H1 (cell line): ENCODE results near the gene RCSD1. TPM values are rescaled to one million over a fixed set of nuclear protein-coding genes. Genes with fewer than 3 reads are reported as not detected.

Source experiments
- CTCF ChIA-PET: fragments of 300-600 bp; sonication (Branson Sonifier 250); formaldehyde crosslinking; loops from one replicate; lab custom pipeline; 2021; ENCODE audit not compliant: partially characterized antibody; lab: Charles Lee
- POLR2A ChIA-PET: fragments of 300-600 bp; sonication (Branson Sonifier 250); formaldehyde crosslinking; loops from one replicate; lab custom pipeline; 2021; ENCODE audit warnings: inconsistent platforms; ENCODE audit not compliant: partially characterized antibody; lab: Charles Lee
- DNase-seq, 2 experiments: peaks; one replicate each; pipeline versions ENCODE4 v3.0.0 to v3.0.0-alpha.2; 2010 to 2022; ENCODE audit warnings: low spot score in 2 of 2, low read depth in 1 of 2, mixed read lengths in 1 of 2
- FAIRE-seq: peaks from 2 replicates; lab custom pipeline; 2011; peaks lifted over from hg19 to GRCh38; lab: Jason Lieb, UNC
- H2AFZ ChIP-seq: 2 replicates; pipeline ENCODE4 v1.8.1; 2012; ENCODE audit warnings: low read length, inconsistent platforms
- H2AK5ac ChIP-seq: 2 replicates; pipeline ENCODE4 v1.6.1; 2013; ENCODE audit warnings: low read depth, low read length
- H2BK120ac ChIP-seq: replicated peaks from 2 replicates; pipeline ENCODE3; 2013; ENCODE audit warnings: low read depth, low read length, inconsistent platforms
- H2BK12ac ChIP-seq: 2 replicates; pipeline ENCODE4 v1.6.1; 2013; ENCODE audit warnings: low read depth, low read length
- H2BK15ac ChIP-seq: 2 replicates; pipeline ENCODE4 v1.6.1; 2013; ENCODE audit warnings: low read length
- H2BK20ac ChIP-seq: 2 replicates; pipeline ENCODE4 v1.6.1; 2013; ENCODE audit warnings: low read length
- H2BK5ac ChIP-seq: 2 replicates; pipeline ENCODE4 v1.6.1; 2013; ENCODE audit warnings: low read depth, low read length
- H3K14ac ChIP-seq: 2 replicates; pipeline ENCODE4 v1.6.1; 2013; ENCODE audit warnings: inconsistent platforms; ENCODE audit not compliant: insufficient read length
- H3K18ac ChIP-seq: 2 replicates; pipeline ENCODE4 v1.6.1; 2013; ENCODE audit warnings: low read length; ENCODE audit errors: extremely low read depth
- H3K23ac ChIP-seq: 2 replicates; pipeline ENCODE4 v1.6.1; 2013; ENCODE audit warnings: inconsistent platforms; ENCODE audit not compliant: insufficient read length
- H3K23me2 ChIP-seq: 2 replicates; pipeline ENCODE4 v1.6.1; 2013; ENCODE audit warnings: low read depth, low read length
- H3K27ac ChIP-seq: 2 replicates; pipeline ENCODE4 v1.6.1; 2011; ENCODE audit warnings: low read depth, low read length, inconsistent platforms
- H3K27me3 ChIP-seq, 4 experiments: replicated peaks in 1 of 4; 1 replicate in 1 of 4; 2 replicates in 3 of 4; pipeline versions ENCODE4 v1.6.1 to v1.8.1; 2011 to 2013; ENCODE audit warnings: low read length in 3 of 4, mild to moderate bottlenecking in 3 of 4, inconsistent platforms in 2 of 4, mixed read lengths in 2 of 4, moderate library complexity in 1 of 4; ENCODE audit not compliant: control insufficient read depth in 3 of 4, insufficient read depth in 3 of 4; ENCODE audit errors: extremely low read depth in 1 of 4
- H3K36me3 ChIP-seq, 4 experiments: 2 replicates each; pipeline versions ENCODE4 v1.6.1 to v1.8.1; 2011 to 2013; ENCODE audit warnings: mild to moderate bottlenecking in 4 of 4, low read length in 3 of 4, moderate library complexity in 2 of 4, control low read depth in 1 of 4, inconsistent platforms in 1 of 4; ENCODE audit not compliant: insufficient read depth in 4 of 4, control insufficient read depth in 2 of 4
- H3K4ac ChIP-seq: replicated peaks from 2 replicates; pipeline ENCODE3; 2013; ENCODE audit warnings: low read length, low read depth, mixed read lengths, inconsistent platforms; ENCODE audit not compliant: insufficient read length
- H3K4me1 ChIP-seq, 4 experiments: replicated peaks in 1 of 4; 1 replicate in 1 of 4; 2 replicates in 3 of 4; pipeline versions ENCODE4 v1.6.1 to v1.8.1; 2011 to 2013; ENCODE audit warnings: low read length in 3 of 4, inconsistent platforms in 2 of 4, mixed read lengths in 1 of 4; ENCODE audit not compliant: insufficient read depth in 4 of 4, control insufficient read depth in 3 of 4
- H3K4me2 ChIP-seq, 2 experiments: 2 replicates each; pipeline versions ENCODE4 v1.6.1 to v1.8.1; 2011 to 2013; ENCODE audit warnings: low read depth in 2 of 2, low read length in 2 of 2, control low read depth in 1 of 2, inconsistent platforms in 1 of 2, mild to moderate bottlenecking in 1 of 2; ENCODE audit not compliant: insufficient read depth in 1 of 2
- H3K4me3 ChIP-seq, 4 experiments: fragments of 200-600, 300-600 bp in 1 of 4; sonication (generic), shearing (Covaris generic), sonication (Bioruptor Twin) in 1 of 4; 2 replicates each; pipeline versions ENCODE4 v1.5.1 to v1.8.1; 2011 to 2016; ENCODE audit warnings: low read length in 4 of 4, low read depth in 3 of 4, control low read depth in 2 of 4, inconsistent platforms in 2 of 4, mild to moderate bottlenecking in 2 of 4, mixed read lengths in 1 of 4, moderate library complexity in 1 of 4; ENCODE audit not compliant: insufficient read depth in 2 of 4; ENCODE audit errors: extremely low read depth in 1 of 4
- H3K56ac ChIP-seq: replicated peaks from 2 replicates; pipeline ENCODE3; 2013; ENCODE audit warnings: low read depth, mild to moderate bottlenecking, mixed read lengths, low read length, inconsistent platforms; ENCODE audit not compliant: insufficient read length
- H3K79me1 ChIP-seq: 2 replicates; pipeline ENCODE4 v1.6.1; 2013; ENCODE audit warnings: low read depth, low read length, control low read depth
- H3K79me2 ChIP-seq, 2 experiments: 2 replicates each; pipeline versions ENCODE4 v1.6.1 to v1.8.1; 2012 to 2013; ENCODE audit warnings: low read length in 2 of 2, mild to moderate bottlenecking in 2 of 2, inconsistent platforms in 1 of 2; ENCODE audit not compliant: insufficient read depth in 2 of 2, control insufficient read depth in 1 of 2
- H3K9ac ChIP-seq, 4 experiments: replicated peaks in 1 of 4; 1 replicate in 1 of 4; 2 replicates in 3 of 4; pipeline versions ENCODE4 v1.6.1 to v1.8.1; 2011 to 2013; ENCODE audit warnings: low read depth in 3 of 4, low read length in 3 of 4, control low read depth in 2 of 4, mild to moderate bottlenecking in 2 of 4, moderate library complexity in 2 of 4, inconsistent platforms in 1 of 4; ENCODE audit errors: extremely low read depth in 1 of 4
- H3K9me3 ChIP-seq, 2 experiments: 2 replicates each; pipeline versions ENCODE4 v1.6.1 to v1.8.1; 2012 to 2013; ENCODE audit warnings: mild to moderate bottlenecking in 2 of 2, moderate library complexity in 2 of 2, control low read depth in 1 of 2, inconsistent platforms in 1 of 2, low read depth in 1 of 2, low read length in 1 of 2, mixed read lengths in 1 of 2; ENCODE audit not compliant: insufficient read depth in 2 of 2
- H4K20me1 ChIP-seq, 2 experiments: replicated peaks in 1 of 2; 2 replicates each; pipeline versions ENCODE3 to v1.8.1; 2011 to 2013; ENCODE audit warnings: inconsistent platforms in 2 of 2, low read length in 2 of 2, mild to moderate bottlenecking in 1 of 2; ENCODE audit not compliant: insufficient read depth in 2 of 2, control insufficient read depth in 1 of 2
- H4K5ac ChIP-seq: 2 replicates; pipeline ENCODE4 v1.6.1; 2013; ENCODE audit warnings: low read length, low read depth, mixed read lengths, inconsistent platforms; ENCODE audit not compliant: insufficient read length
- H4K8ac ChIP-seq: 2 replicates; pipeline ENCODE4 v1.8.0; 2013; ENCODE audit warnings: mild to moderate bottlenecking, moderate library complexity, low read length, inconsistent platforms; ENCODE audit not compliant: insufficient read depth; ENCODE audit errors: extremely low read depth
- H4K91ac ChIP-seq: replicated peaks from 2 replicates; pipeline ENCODE3; 2013; ENCODE audit warnings: low read length, mixed read lengths, inconsistent platforms; ENCODE audit not compliant: insufficient read length
- JUND ChIP-seq: IDR thresholded peaks from 2 replicates; pipeline ENCODE4 v1.6.1; 2011; ENCODE audit warnings: mild to moderate bottlenecking, improper control_type of control experiment, low read length
- POU5F1 ChIP-seq: IDR thresholded peaks from 2 replicates; pipeline ENCODE4 v1.6.1; 2011; ENCODE audit warnings: low read depth, mild to moderate bottlenecking, low read length, moderate library complexity
- RAD21 ChIP-seq, 2 experiments: IDR thresholded peaks in 1 of 2; conservative IDR thresholded peaks in 1 of 2; 2 replicates each; pipeline ENCODE4 v1.6.1; 2011; ENCODE audit warnings: low read depth in 2 of 2, low read length in 2 of 2, improper control_type of control experiment in 1 of 2, inconsistent platforms in 1 of 2, mild to moderate bottlenecking in 1 of 2, moderate library complexity in 1 of 2
- SP1 ChIP-seq: IDR thresholded peaks from 2 replicates; pipeline ENCODE4 v1.6.1; 2011; ENCODE audit warnings: low read depth, low read length
- SP4 ChIP-seq: IDR thresholded peaks from 2 replicates; pipeline ENCODE4 v1.6.1; 2012; ENCODE audit warnings: low read length, inconsistent platforms
- TBP ChIP-seq: IDR thresholded peaks from 2 replicates; pipeline ENCODE4 v1.6.1; 2011; ENCODE audit warnings: low read depth, low read length, improper control_type of control experiment
- WGBS, 2 experiments: shearing (Covaris generic) in 1 of 2; methylation state at CpG; one replicate each; pipeline versions ENCODE4 v1.1.6 to v1.1.7; 2013 to 2015; ENCODE audit warnings: low lambda C conversion rate in 2 of 2, mixed read lengths in 2 of 2, inconsistent platforms in 1 of 2, low coverage in 1 of 2, missing lambda C conversion rate in 1 of 2; ENCODE audit not compliant: insufficient replicate concordance in 2 of 2, insufficient coverage in 1 of 2, insufficient read length in 1 of 2; ENCODE audit errors: extremely low coverage in 1 of 2, missing lambda C conversion rate in 1 of 2; 5-methylcytosine and 5-hydroxymethylcytosine counted together
- polyA plus RNA-seq, 7 experiments: library from polyadenylated mRNA; depleted of rRNA in 3 of 7; stranded (reverse) in 5 of 7; unstranded in 2 of 7; fragments of >200 nt in 5 of 7; fragments of 200-250 nt in 2 of 7; gene quantifications; 1 replicate in 5 of 7; 2 replicates in 1 of 7; 4 replicates in 1 of 7; pipeline versions ENCODE4 v1.2.1 to v1.2.3, GENCODE V29; 2011 to 2013; ENCODE audit warnings: missing spikeins in 2 of 7, mixed read lengths in 2 of 7
- total RNA-seq: library from RNA; stranded (reverse); fragmentation: NEBNext Ultra II Directional; extraction: Animal tissue kit (Norgen Biotek cat#: 25700); gene quantifications from 2 replicates; pipeline ENCODE4 v1.2.1, GENCODE V29; 2021
- TF ChIP-seq, protein P1 (sequence below): IDR thresholded peaks from 2 replicates; pipeline ENCODE4 v1.6.1; 2012; ENCODE audit warnings: inconsistent platforms
- TF ChIP-seq, protein P2 (sequence below), 3 experiments: IDR thresholded peaks; 1 replicate in 2 of 3; 2 replicates in 1 of 3; pipeline versions ENCODE4 v1.5.1 to v1.6.1; 2011; ENCODE audit warnings: low read length in 3 of 3, mild to moderate bottlenecking in 3 of 3, inconsistent platforms in 2 of 3, low read depth in 1 of 3, moderate library complexity in 1 of 3; ENCODE audit not compliant: insufficient read depth in 1 of 3; ENCODE audit errors: control extremely low read depth in 1 of 3

RCSD1 gene
- total and polyA plus RNA-seq, 2 of the 8 experiments (the other 6 are each of a cell fraction or from before 2014, with no cell fraction given): 0.47 to 0.69 TPM

DNA sequence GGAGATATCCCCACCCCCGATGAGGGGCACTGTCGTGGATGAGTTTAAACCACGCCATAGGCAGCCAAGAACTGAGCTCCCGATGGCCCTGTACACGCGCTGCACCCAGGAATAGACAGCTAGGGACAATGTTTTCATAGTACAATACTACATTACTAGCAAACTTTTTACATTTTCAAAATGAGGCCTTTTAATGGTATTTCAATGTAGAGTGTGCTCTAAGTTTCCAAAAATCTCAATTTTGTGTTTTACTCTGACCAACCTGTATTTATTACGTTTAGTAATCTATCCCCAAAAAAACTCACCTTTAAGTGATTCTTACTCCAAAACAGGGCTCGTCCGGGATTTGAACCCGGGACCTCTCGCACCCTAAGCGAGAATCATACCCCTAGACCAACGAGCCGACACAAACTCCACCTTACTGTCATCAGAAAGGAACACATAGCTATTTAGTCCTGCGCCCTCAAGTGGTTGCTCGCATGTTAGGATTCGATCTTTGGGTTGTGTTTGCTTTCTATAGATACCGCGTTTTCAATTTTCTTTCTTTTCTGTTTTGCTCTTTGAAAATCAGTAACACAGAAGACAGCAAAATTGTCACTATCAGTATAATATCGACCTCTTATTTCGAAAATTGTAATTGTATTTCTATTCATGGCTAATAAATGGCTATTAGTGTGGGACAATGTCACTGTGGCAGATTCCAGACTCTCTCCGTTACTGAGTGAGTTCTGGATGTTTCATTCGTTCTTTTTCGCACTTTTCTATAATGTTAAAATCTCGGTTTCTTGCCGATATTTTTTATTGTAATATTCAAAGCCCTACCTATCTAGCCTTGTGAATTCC lies 85.3 kb downstream of the RCSD1 start:
- no peak overlapping the region for H2BK20ac ChIP-seq
- peak in 1 of 2 experiments; percentile 95 for DNase-seq
- H2AK5ac ChIP-seq: no peak overlapping the region
- peak overlapping the region; percentile 78 to 95 for H3K4me2 ChIP-seq
- no peak overlapping the region for H3K18ac ChIP-seq
- H3K9ac ChIP-seq: 0 out of 7 replicates have a peak overlapping the region, but pooled peaks of 1 of the 4 experiments have one; percentile 15
- no peak overlapping the region for H2BK120ac ChIP-seq
- H2BK5ac ChIP-seq: no peak overlapping the region
- peak overlapping the region; percentile 44 for H2AFZ ChIP-seq
- no peaks in the 10 kb centered on the region for H3K79me1 ChIP-seq
- no peak overlapping the region; the same call in 1 of the 2 replicates for H4K8ac ChIP-seq
- no peak for FAIRE-seq
- H2BK12ac ChIP-seq: no peak overlapping the region
- no peak overlapping the region for H3K4ac ChIP-seq
- no peak overlapping the region for H2BK15ac ChIP-seq
- H3K27ac ChIP-seq: no peak overlapping the region
- H3K9me3 ChIP-seq: no peaks in the 10 kb centered on the region
- 0% methylated on average over 26 of the region's 26 CpGs; no CpG with 5 or more reads in 1 of the 2 experiments for WGBS, 2 experiments
- ChIA-PET CTCF (interaction anchor here (0.5 to 2.4 kb wide), 21 partner anchors 8 to 650 kb away, joined by 3 to 11 read pairs (median 4); no protein-coding TSS in a partner anchor), POLR2A (interaction anchor here (1.2 to 1.9 kb wide), 2 partner anchors 9 to 10 kb away, joined by 3 to 6 read pairs; no protein-coding TSS in a partner anchor)
- H3K4me3 ChIP-seq: peak overlapping the region; percentile 84 to 97 (median 94)
- H3K79me2 ChIP-seq: no peaks in the 10 kb centered on the region
- no peaks in the 10 kb centered on the region for H3K36me3 ChIP-seq
- H4K91ac ChIP-seq: no peak overlapping the region
- no peak overlapping the region for H4K5ac ChIP-seq
- peak overlapping the region; percentile 5 for H3K56ac ChIP-seq
- no peak overlapping the region for H3K23ac ChIP-seq
- no peak overlapping the region for H3K14ac ChIP-seq
- no peaks in the 10 kb centered on the region; a peak in 2 of 7 replicates for H3K4me1 ChIP-seq
- peaks cover 6% of the 10 kb centered on the region for H3K23me2 ChIP-seq
- H3K27me3 ChIP-seq: peaks cover 0 to 13% (median 9%) of the 10 kb centered on the region in 4 experiments; a peak in 6 of 7 replicates
- H4K20me1 ChIP-seq: no peaks in the 10 kb centered on the region
- TF ChIP-seq TBP (peak; percentile 100), SP4 (peak; percentile 71; the same call in 1 of the 2 replicates), RAD21 (IDR thresholded peaks at IDR 0.05 in 1 of 2, conservative IDR thresholded peaks at IDR 0.05 in 1 of 2; ENCODE audit: low read depth in 2 of 2, low read length in 2 of 2) (peak in 1 of 2 experiments; percentile 37; a peak in 2 of 4 replicates), POU5F1 (0 out of 2 replicates have a peak, but pooled peaks have one; percentile 18), SP1 (no peak), JUND (0 out of 2 replicates have a peak, but pooled peaks have one; percentile 18)
- TF ChIP-seq, protein P1, sequence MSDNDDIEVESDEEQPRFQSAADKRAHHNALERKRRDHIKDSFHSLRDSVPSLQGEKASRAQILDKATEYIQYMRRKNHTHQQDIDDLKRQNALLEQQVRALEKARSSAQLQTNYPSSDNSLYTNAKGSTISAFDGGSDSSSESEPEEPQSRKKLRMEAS: peak; percentile 19; the same call in 1 of the 2 replicates
- TF ChIP-seq, protein P2, sequence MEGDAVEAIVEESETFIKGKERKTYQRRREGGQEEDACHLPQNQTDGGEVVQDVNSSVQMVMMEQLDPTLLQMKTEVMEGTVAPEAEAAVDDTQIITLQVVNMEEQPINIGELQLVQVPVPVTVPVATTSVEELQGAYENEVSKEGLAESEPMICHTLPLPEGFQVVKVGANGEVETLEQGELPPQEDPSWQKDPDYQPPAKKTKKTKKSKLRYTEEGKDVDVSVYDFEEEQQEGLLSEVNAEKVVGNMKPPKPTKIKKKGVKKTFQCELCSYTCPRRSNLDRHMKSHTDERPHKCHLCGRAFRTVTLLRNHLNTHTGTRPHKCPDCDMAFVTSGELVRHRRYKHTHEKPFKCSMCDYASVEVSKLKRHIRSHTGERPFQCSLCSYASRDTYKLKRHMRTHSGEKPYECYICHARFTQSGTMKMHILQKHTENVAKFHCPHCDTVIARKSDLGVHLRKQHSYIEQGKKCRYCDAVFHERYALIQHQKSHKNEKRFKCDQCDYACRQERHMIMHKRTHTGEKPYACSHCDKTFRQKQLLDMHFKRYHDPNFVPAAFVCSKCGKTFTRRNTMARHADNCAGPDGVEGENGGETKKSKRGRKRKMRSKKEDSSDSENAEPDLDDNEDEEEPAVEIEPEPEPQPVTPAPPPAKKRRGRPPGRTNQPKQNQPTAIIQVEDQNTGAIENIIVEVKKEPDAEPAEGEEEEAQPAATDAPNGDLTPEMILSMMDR (IDR thresholded peaks at IDR 0.05; ENCODE audit: control extremely low read depth in 1 of 3, insufficient read depth in 1 of 3, low read depth in 1 of 3, low read length in 3 of 3): peak; percentile 39 to 95 (median 66)
